ENCODE data around the gene PTBP1.

PTBP1 gene

DNA sequence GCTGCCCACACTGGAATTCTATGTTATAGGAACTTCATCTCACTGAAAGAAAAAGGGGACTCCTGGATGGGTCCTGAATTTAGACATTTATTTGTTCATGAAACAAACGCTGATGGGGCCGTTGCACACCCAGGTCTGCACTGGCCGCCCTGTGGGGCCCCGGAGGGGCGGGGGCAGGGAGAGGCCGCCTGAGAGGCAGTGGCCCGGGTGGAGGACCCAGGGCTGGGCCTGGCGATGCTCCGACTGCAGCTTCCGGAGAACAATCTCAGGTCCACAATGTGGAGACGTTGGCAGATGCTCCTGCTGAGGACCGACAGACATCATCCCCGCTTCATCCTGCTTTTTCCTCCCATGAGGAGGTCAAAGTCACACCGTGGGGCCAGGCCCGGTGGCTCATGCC, 16.3 kb upstream of the PTBP1 start:
- Histone ChIP-seq H3K9ac (ENCODE audit: low read length) (no peak overlapping the region), H3F3A (ENCODE audit: insufficient read depth, low read length) (no peaks in the 10 kb centered on the region), H3K27ac (ENCODE audit: low read length) (no peak overlapping the region)

DNA sequence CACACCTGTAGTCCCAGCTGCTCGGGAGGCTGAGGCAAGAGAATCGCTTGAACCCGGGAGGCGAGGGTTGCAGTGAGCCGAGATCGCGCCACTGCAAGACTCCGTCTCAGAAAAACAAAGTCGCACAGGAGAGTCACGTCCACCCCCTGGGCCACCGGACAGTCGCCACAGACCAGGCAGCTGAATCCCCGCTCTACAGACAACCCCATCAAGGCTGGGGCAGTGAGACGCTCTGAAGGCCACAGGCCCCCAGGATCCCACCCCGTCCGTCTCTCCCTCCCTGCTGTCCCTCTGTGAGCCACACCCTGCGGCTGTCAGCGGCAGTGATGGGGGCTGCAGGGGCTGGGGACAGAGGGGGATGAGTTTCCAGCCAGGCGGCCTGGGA, 15.5 kb upstream of the PTBP1 start:
- Histone ChIP-seq H3K9ac (ENCODE audit: low read length) (no peak overlapping the region), H3K79me2 (ENCODE audit: low read length) (no peaks in the 10 kb centered on the region), H3K4me1 (ENCODE audit: low read length) (no peaks in the 10 kb centered on the region), H3K27me3 (replicated peaks; ENCODE audit: insufficient read depth, low read length) (peaks cover 77% of the 10 kb centered on the region), H3K4me3 (ENCODE audit: low read length) (no peak overlapping the region), H3K9me2 (replicated peaks; ENCODE audit: insufficient read depth, low read length) (no peaks in the 10 kb centered on the region), H3K36me3 (replicated peaks; ENCODE audit: insufficient read depth, low read length) (no peaks in the 10 kb centered on the region), H4K20me1 (ENCODE audit: insufficient read depth, low read length) (no peaks in the 10 kb centered on the region), H3F3A (ENCODE audit: insufficient read depth, low read length) (no peaks in the 10 kb centered on the region), H3K27ac (ENCODE audit: low read length) (no peak overlapping the region), H3K4me2 (ENCODE audit: low read depth, low read length) (no peak overlapping the region), H3K9me3 (replicated peaks; ENCODE audit: insufficient read depth, low read length) (no peaks in the 10 kb centered on the region), H2AFZ (ENCODE audit: low read length) (no peak overlapping the region)
- DNase-seq: no peak
- TF ChIP-seq EZH2phosphoT487 (IDR thresholded peaks at IDR 0.05; ENCODE audit: low read length) (0 out of 2 replicates have a peak, but pooled peaks have one; percentile 11), EZH2 (optimal IDR thresholded peaks at IDR 0.05; ENCODE audit: low read depth, low read length) (no peak)

More for the DNA sequence above, 16.3 kb upstream of the PTBP1 start:
- Histone ChIP-seq H4K20me1 (ENCODE audit: insufficient read depth, low read length) (no peaks in the 10 kb centered on the region), H2AFZ (ENCODE audit: low read length) (no peak overlapping the region), H3K4me3 (ENCODE audit: low read length) (no peak overlapping the region), H3K9me2 (replicated peaks; ENCODE audit: insufficient read depth, low read length) (no peaks in the 10 kb centered on the region), H3K9me3 (replicated peaks; ENCODE audit: insufficient read depth, low read length) (no peaks in the 10 kb centered on the region), H3K27me3 (replicated peaks; ENCODE audit: insufficient read depth, low read length) (peaks cover 82% of the 10 kb centered on the region), H3K79me2 (ENCODE audit: low read length) (no peaks in the 10 kb centered on the region), H3K4me2 (ENCODE audit: low read depth, low read length) (no peak overlapping the region), H3K36me3 (replicated peaks; ENCODE audit: insufficient read depth, low read length) (no peaks in the 10 kb centered on the region), H3K4me1 (ENCODE audit: low read length) (no peaks in the 10 kb centered on the region)
- no peak for TF ChIP-seq EZH2 (optimal IDR thresholded peaks at IDR 0.05; ENCODE audit: low read depth, low read length)
- no peak for TF ChIP-seq EZH2phosphoT487 (IDR thresholded peaks at IDR 0.05; ENCODE audit: low read length)
- TF ChIP-seq, protein P1, sequence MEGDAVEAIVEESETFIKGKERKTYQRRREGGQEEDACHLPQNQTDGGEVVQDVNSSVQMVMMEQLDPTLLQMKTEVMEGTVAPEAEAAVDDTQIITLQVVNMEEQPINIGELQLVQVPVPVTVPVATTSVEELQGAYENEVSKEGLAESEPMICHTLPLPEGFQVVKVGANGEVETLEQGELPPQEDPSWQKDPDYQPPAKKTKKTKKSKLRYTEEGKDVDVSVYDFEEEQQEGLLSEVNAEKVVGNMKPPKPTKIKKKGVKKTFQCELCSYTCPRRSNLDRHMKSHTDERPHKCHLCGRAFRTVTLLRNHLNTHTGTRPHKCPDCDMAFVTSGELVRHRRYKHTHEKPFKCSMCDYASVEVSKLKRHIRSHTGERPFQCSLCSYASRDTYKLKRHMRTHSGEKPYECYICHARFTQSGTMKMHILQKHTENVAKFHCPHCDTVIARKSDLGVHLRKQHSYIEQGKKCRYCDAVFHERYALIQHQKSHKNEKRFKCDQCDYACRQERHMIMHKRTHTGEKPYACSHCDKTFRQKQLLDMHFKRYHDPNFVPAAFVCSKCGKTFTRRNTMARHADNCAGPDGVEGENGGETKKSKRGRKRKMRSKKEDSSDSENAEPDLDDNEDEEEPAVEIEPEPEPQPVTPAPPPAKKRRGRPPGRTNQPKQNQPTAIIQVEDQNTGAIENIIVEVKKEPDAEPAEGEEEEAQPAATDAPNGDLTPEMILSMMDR (IDR thresholded peaks at IDR 0.05; ENCODE audit: low read length): no peak
- DNase-seq: no peak

DNA sequence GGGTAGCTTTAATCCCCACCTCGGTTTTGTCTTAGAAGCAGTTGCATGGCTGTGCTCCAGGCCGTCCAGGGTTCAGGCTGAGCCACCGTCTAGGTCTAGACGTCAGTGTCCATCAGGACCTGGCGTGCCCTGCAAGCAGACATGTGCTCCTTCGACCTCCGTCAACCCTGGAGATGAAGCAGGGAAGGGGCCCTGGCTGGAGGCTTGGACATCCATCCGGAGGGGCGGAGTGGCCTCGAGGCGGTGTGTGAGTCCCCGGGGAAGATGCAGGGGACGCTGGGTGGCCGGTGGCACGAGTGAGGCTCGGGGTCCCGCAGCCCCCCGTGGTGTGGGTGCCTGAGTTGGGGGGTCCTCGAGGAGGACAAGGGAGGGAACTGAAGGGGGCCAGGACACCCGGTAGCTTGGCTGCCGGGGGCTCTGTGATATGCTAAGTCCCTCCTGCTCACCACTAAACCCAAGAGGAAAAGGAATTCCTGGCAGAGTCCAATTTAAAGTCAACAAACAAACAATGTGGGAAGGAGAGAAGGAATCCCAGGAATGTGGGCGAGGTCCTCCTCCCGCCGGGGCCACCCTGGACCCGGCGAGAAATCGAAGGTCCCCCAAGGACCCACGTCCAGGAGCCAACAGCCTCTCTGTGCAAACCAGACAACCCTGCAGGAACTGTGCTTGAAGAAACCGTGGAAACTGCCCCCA, 14.9 kb upstream of the PTBP1 start:
- no peaks in the 10 kb centered on the region for H3F3A ChIP-seq (ENCODE audit: insufficient read depth, low read length)
- peaks cover 73% of the 10 kb centered on the region for H3K27me3 ChIP-seq (replicated peaks; ENCODE audit: insufficient read depth, low read length)

More for the DNA sequence above, 14.9 kb upstream of the PTBP1 start:
- Histone ChIP-seq H3K9me3 (replicated peaks; ENCODE audit: insufficient read depth, low read length) (no peaks in the 10 kb centered on the region), H3K4me3 (ENCODE audit: low read length) (no peak overlapping the region), H3K79me2 (ENCODE audit: low read length) (no peaks in the 10 kb centered on the region), H3K27ac (ENCODE audit: low read length) (no peak overlapping the region), H4K20me1 (ENCODE audit: insufficient read depth, low read length) (no peaks in the 10 kb centered on the region), H3K4me1 (ENCODE audit: low read length) (no peaks in the 10 kb centered on the region), H3K9me2 (replicated peaks; ENCODE audit: insufficient read depth, low read length) (no peaks in the 10 kb centered on the region), H3K9ac (ENCODE audit: low read length) (no peak overlapping the region), H2AFZ (ENCODE audit: low read length) (no peak overlapping the region), H3K4me2 (ENCODE audit: low read depth, low read length) (no peak overlapping the region), H3K36me3 (replicated peaks; ENCODE audit: insufficient read depth, low read length) (no peaks in the 10 kb centered on the region)
- DNase-seq: no peak
- TF ChIP-seq EZH2phosphoT487 (IDR thresholded peaks at IDR 0.05; ENCODE audit: low read length) (0 out of 2 replicates have a peak, but pooled peaks have one; percentile 13), EZH2 (optimal IDR thresholded peaks at IDR 0.05; ENCODE audit: low read depth, low read length) (no peak)
- TF ChIP-seq, protein P1 (IDR thresholded peaks at IDR 0.05; ENCODE audit: low read length): no peak

All from MM.1S (cell line).